ENCODE results near the gene MXRA5. TPM values are rescaled to one million over a fixed set of nuclear protein-coding genes. Genes with fewer than 3 reads are reported as not detected.

MXRA5 gene
- not detected in 2 replicates for total RNA-seq (2011; cell fraction: chromatin; rRNA removed; ENCODE audit: low replicate concordance)
- not detected in 2 replicates for total RNA-seq (2011; cell fraction: nucleolus; rRNA removed)
- total RNA-seq (2011; cell fraction: nucleoplasm; rRNA removed), result not detected in 2 replicates
- not detected in 2 replicates for total RNA-seq (2014; rRNA removed)
- total RNA-seq (2014; rRNA removed; fragmentation: Illumina TruSeq; extraction: Trizol), result not detected in 2 replicates
- total RNA-seq (2015; rRNA removed; fragmentation: Illumina TruSeq; extraction: Trizol), result not detected in 2 replicates
- total RNA-seq (2021), result 0.02 and 0.04 TPM in 2 replicates
- not detected in 2 replicates for polyA plus RNA-seq (2011; rRNA removed)
- not detected in 2 replicates for polyA plus RNA-seq (2011; cell fraction: cytosol; rRNA removed)
- polyA plus RNA-seq (2011; cell fraction: nucleus; rRNA removed), result not detected in 2 replicates
- polyA plus RNA-seq (2012), result not detected in 2 replicates
- polyA plus RNA-seq (2014; fragmentation: Illumina TruSeq; extraction: Trizol), result not detected in 2 replicates
- polyA plus RNA-seq (2014; fragmentation: Nextera tagmentation; extraction: Ambion mirVana), result not detected
- not detected in 2 replicates for polyA plus RNA-seq (2014; rRNA removed)
- polyA minus RNA-seq (2011; rRNA and poly(A)+ RNA removed), result not detected in 2 replicates
- not detected in 2 replicates for polyA minus RNA-seq (2011; cell fraction: cytosol; rRNA and poly(A)+ RNA removed)
- not detected in 2 replicates for polyA minus RNA-seq (2011; cell fraction: nucleus; rRNA and poly(A)+ RNA removed)
- Bru-seq, nascent RNA, result not detected
- not detected for BruChase-seq, experiment 1, labeled RNA remaining after a 2-hour chase
- BruChase-seq, experiment 2, labeled RNA remaining after a 6-hour chase, result not detected
- long read RNA-seq, experiment 1, result 0 reads
- long read RNA-seq, experiment 2, result 0 reads
- long read RNA-seq, experiment 3, result 0 reads

- no peaks in the 10 kb centered on the region for H3K4me1 ChIP-seq (replicated peaks in 1 of 2; ENCODE audit: control insufficient read depth in 2 of 2, insufficient read depth in 2 of 2, low read length in 2 of 2)
- DNase-seq (ENCODE audit: extremely low read depth in 1 of 4, low spot score in 3 of 4) (no peak), FAIRE-seq (no peak), ATAC-seq (no peak)
- H3K27ac ChIP-seq (ENCODE audit: extremely low read depth, low read depth, low read length), result no peak within 1 kb of the TSS
- no peak within 1 kb of the TSS for H3K9ac ChIP-seq (ENCODE audit: insufficient read depth in 1 of 2, low read depth in 2 of 2, low read length in 2 of 2)
- BruUV-seq (replicated peaks), result no TSS peak
- H3K36me3 ChIP-seq (ENCODE audit: control insufficient read depth, insufficient read depth, low read length), result no peaks in the 10 kb centered on the region
- POLR2A ChIA-PET, result no interaction called here
- H2AFZ ChIP-seq (ENCODE audit: low read depth, low read length), result no peak within 1 kb of the TSS
- H4K20me1 ChIP-seq (replicated peaks; ENCODE audit: control insufficient read depth, insufficient read depth, low read length), result no peaks in the 10 kb centered on the region
- H3K4me3 ChIP-seq, result no peak within 1 kb of the TSS
- in situ Hi-C loops (cut with MboI), result no loop called here
- no peaks in the 10 kb centered on the region for H3K79me2 ChIP-seq (ENCODE audit: control insufficient read depth, insufficient read depth, low read length)
- WGBS (ENCODE audit: insufficient coverage, low coverage, missing lambda C conversion rate), result 2% methylated on average over 22 of the region's 70 CpGs
- no peaks in the 10 kb centered on the region for H3K9me1 ChIP-seq (ENCODE audit: control insufficient read depth, insufficient read depth, low read length)
- H3K27me3 ChIP-seq (ENCODE audit: control insufficient read depth in 2 of 2, insufficient read depth in 2 of 2, low read length in 2 of 2), result peaks cover 0 to 8% of the 10 kb centered on the region in 2 experiments; a peak in 2 of 5 replicates
- intact Hi-C loops (cut with micrococcal nuclease), result no loop called here
- H3K9me3 ChIP-seq (replicated peaks; ENCODE audit: control insufficient read depth, insufficient read depth, low read depth, low read length), result no peaks in the 10 kb centered on the region
- no peak within 1 kb of the TSS for H3K4me2 ChIP-seq (ENCODE audit: insufficient read depth, low read length)
- CTCF ChIA-PET (ENCODE audit: low intra/inter-chr PET ratio), result no interaction called here
- no peak for TF ChIP-seq NFIC (IDR thresholded peaks at IDR 0.05)
- no peak for TF ChIP-seq SMC3 (conservative IDR thresholded peaks at IDR 0.05; ENCODE audit: insufficient read depth, low read depth, low read length)
- no peak for TF ChIP-seq YY1 (IDR thresholded peaks at IDR 0.05; ENCODE audit: borderline replicate concordance in 1 of 3, control insufficient read depth in 1 of 3, extremely low read depth in 1 of 3, insufficient read depth in 3 of 3, insufficient read length in 1 of 3, insufficient replicate concordance in 2 of 3, low read depth in 1 of 3, low read length in 2 of 3)
- TF ChIP-seq RBM22 (IDR thresholded peaks at IDR 0.05; ENCODE audit: low read depth, low read length, poor library complexity, severe bottlenecking), result no peak
- TF ChIP-seq ZBTB43 (CRISPR knock-in tag; IDR thresholded peaks at IDR 0.05), result no peak
- no peak for TF ChIP-seq RHOXF2B (CRISPR knock-in tag; conservative IDR thresholded peaks at IDR 0.05)
- TF ChIP-seq SMAD3 (CRISPR knock-in tag; conservative IDR thresholded peaks at IDR 0.05), result no peak
- TF ChIP-seq AFF1 (IDR thresholded peaks at IDR 0.05; ENCODE audit: low read depth in 1 of 2, partially characterized antibody in 2 of 2), result no peak
- no peak for TF ChIP-seq CGGBP1 (CRISPR knock-in tag; IDR thresholded peaks at IDR 0.05)
- TF ChIP-seq RAD21 (CRISPR knock-in tag; conservative IDR thresholded peaks at IDR 0.05 in 1 of 2, IDR thresholded peaks at IDR 0.05 in 1 of 2), result no peak
Observed at GRCh38 chrX:3346501-3347259, at the start of gene MXRA5. TSS of gene MXRA5 (minus strand) at chrX:3346652. CDS start at chrX:3343833, 2,819 bp downstream.
